SK-N-SH (cell line): ENCODE results near the gene UBE3D. TPM values are rescaled to one million over a fixed set of nuclear protein-coding genes. Genes with fewer than 3 reads are reported as not detected.

ENCODE experiments used
- CTCF ChIA-PET: fragments of 300-600, 350-600 bp; formaldehyde crosslinking; extraction: SDS; loops from one replicate; lab custom pipeline; 2021; lab: Yijun Ruan, JAX
- POLR2A ChIA-PET: fragments of 350-600 bp; sonication (Branson Sonifier 250); formaldehyde crosslinking; extraction: SDS; loops from one replicate; lab custom pipeline; 2020; ENCODE audit warnings: antibody characterized with exemption, inconsistent platforms; lab: Yijun Ruan, JAX
- DNase-seq: peaks from one replicate; pipeline ENCODE4 v3.0.0; 2012
- H2AFZ ChIP-seq: fragments of 200-600 bp; sonication (generic); 2 replicates; pipeline ENCODE4 v1.8.1; 2016; ENCODE audit warnings: antibody characterized with exemption, mild to moderate bottlenecking, low read depth
- H3F3A ChIP-seq: fragments of 200-600 bp; sonication (generic); replicated peaks from 2 replicates; pipeline ENCODE3; 2016; ENCODE audit warnings: antibody characterized with exemption, mild to moderate bottlenecking; ENCODE audit not compliant: insufficient read depth
- H3K27ac ChIP-seq, 2 experiments: fragments of 200-500 bp in 1 of 2; fragments of 200-600 bp in 1 of 2; sonication (Bioruptor generic) in 1 of 2; sonication (generic), shearing (Covaris generic) in 1 of 2; 2 replicates each; pipeline versions ENCODE4 v1.5.1 to v1.6.1; 2014 to 2016; ENCODE audit warnings: low read depth in 2 of 2, inconsistent platforms in 1 of 2, low read length in 1 of 2, mild to moderate bottlenecking in 1 of 2, mixed read lengths in 1 of 2
- H3K27me3 ChIP-seq: fragments of 200-600 bp; sonication (generic), shearing (Covaris generic); 2 replicates; pipeline ENCODE4 v1.6.1; 2016; ENCODE audit warnings: mixed run types; ENCODE audit not compliant: insufficient read depth
- H3K36me3 ChIP-seq, 2 experiments: fragments of 200-500 bp in 1 of 2; fragments of 200-600 bp in 1 of 2; sonication (Bioruptor generic) in 1 of 2; sonication (generic) in 1 of 2; replicated peaks in 1 of 2; 2 replicates each; pipeline versions ENCODE3 to v1.5.1; 2014 to 2016; ENCODE audit warnings: low read length in 1 of 2, mild to moderate bottlenecking in 1 of 2; ENCODE audit not compliant: insufficient read depth in 2 of 2, control insufficient read depth in 1 of 2
- H3K4me1 ChIP-seq, 2 experiments: fragments of 200-500 bp in 1 of 2; fragments of 200-600 bp in 1 of 2; sonication (Bioruptor generic) in 1 of 2; sonication (generic), shearing (Covaris generic) in 1 of 2; 2 replicates each; pipeline versions ENCODE4 v1.5.1 to v1.6.1; 2014 to 2016; ENCODE audit warnings: low read depth in 1 of 2, low read length in 1 of 2, mixed run types in 1 of 2; ENCODE audit not compliant: insufficient read depth in 2 of 2, control insufficient read depth in 1 of 2
- H3K4me2 ChIP-seq: fragments of 200-600 bp; sonication (generic), shearing (Covaris generic); 2 replicates; pipeline ENCODE4 v1.6.1; 2017; ENCODE audit warnings: mixed run types
- H3K4me3 ChIP-seq, 2 experiments: fragments of 200-500 bp in 1 of 2; fragments of 200-600 bp in 1 of 2; sonication (Bioruptor generic) in 1 of 2; sonication (generic), shearing (Covaris generic) in 1 of 2; 2 replicates each; pipeline versions ENCODE4 v1.5.1 to v1.8.1; 2014 to 2016; ENCODE audit warnings: low read depth in 2 of 2, inconsistent platforms in 1 of 2, low read length in 1 of 2, mild to moderate bottlenecking in 1 of 2, mixed read lengths in 1 of 2, moderate library complexity in 1 of 2
- H3K79me2 ChIP-seq: fragments of 200-600 bp; sonication (generic); 2 replicates; pipeline ENCODE4 v1.8.1; 2017; ENCODE audit warnings: mild to moderate bottlenecking; ENCODE audit not compliant: insufficient read depth
- H3K9ac ChIP-seq: fragments of 200-600 bp; sonication (generic); 2 replicates; pipeline ENCODE4 v1.6.1; 2017; ENCODE audit warnings: mixed run types
- H3K9me2 ChIP-seq: fragments of 200-600 bp; sonication (generic); 2 replicates; pipeline ENCODE4 v1.6.1; 2017; ENCODE audit warnings: mixed run types
- H3K9me3 ChIP-seq: fragments of 200-600 bp; sonication (generic); 2 replicates; pipeline ENCODE4 v1.6.1; 2017; ENCODE audit warnings: mixed run types, mild to moderate bottlenecking, moderate library complexity
- H4K20me1 ChIP-seq: fragments of 200-600 bp; sonication (generic); 2 replicates; pipeline ENCODE4 v1.6.1; 2017; ENCODE audit warnings: mild to moderate bottlenecking, mixed run types; ENCODE audit not compliant: insufficient read depth
- ELF1 ChIP-seq: IDR thresholded peaks from 2 replicates; pipeline ENCODE4 v1.4.0; 2012
- FOSL2 ChIP-seq: IDR thresholded peaks from 2 replicates; pipeline ENCODE4 v1.4.0; 2012; ENCODE audit warnings: low read depth, mild to moderate bottlenecking, moderate library complexity, borderline replicate concordance
- FOXJ3 ChIP-seq: sonication (generic); formaldehyde crosslinking; IDR thresholded peaks from 2 replicates; pipeline ENCODE4 v1.5.1; 2020; ENCODE audit warnings: mild to moderate bottlenecking, missing genetic modification reagents
- GABPA ChIP-seq: IDR thresholded peaks from 2 replicates; pipeline ENCODE4 v1.4.0; 2012; ENCODE audit warnings: low read depth, mild to moderate bottlenecking
- NFIC ChIP-seq: IDR thresholded peaks from 2 replicates; pipeline ENCODE4 v1.4.0; 2012; ENCODE audit warnings: borderline replicate concordance
- RAD21 ChIP-seq: IDR thresholded peaks from 2 replicates; pipeline ENCODE4 v1.6.1; 2012; ENCODE audit warnings: mild to moderate bottlenecking, low read length
- RCOR1 ChIP-seq: fragments of 150-350 bp; IDR thresholded peaks from 2 replicates; pipeline ENCODE4 v1.6.1; 2017; ENCODE audit warnings: antibody characterized with exemption, low read length
- TAF1 ChIP-seq: IDR thresholded peaks from 2 replicates; pipeline ENCODE4 v1.6.1; 2012; ENCODE audit warnings: low read depth, mild to moderate bottlenecking, low read length, moderate library complexity, borderline replicate concordance
- TCF12 ChIP-seq: IDR thresholded peaks from 2 replicates; pipeline ENCODE4 v1.4.0; 2012
- WGBS: methylation state at CpG from one replicate; pipeline ENCODE4 v1.1.6; 2017; ENCODE audit warnings: low lambda C conversion rate; 5-methylcytosine and 5-hydroxymethylcytosine counted together
- polyA plus RNA-seq, 3 experiments: library from polyadenylated mRNA; depleted of rRNA; stranded (reverse); fragments of >200 nt; gene quantifications; 2 replicates each; pipeline ENCODE4 v1.2.3, GENCODE V29; 2012
- TF ChIP-seq, protein P1 (sequence below): IDR thresholded peaks from 2 replicates; pipeline ENCODE4 v1.4.0; 2012; ENCODE audit warnings: low read depth
- TF ChIP-seq, protein P2 (sequence below): fragments of 150-350 bp; IDR thresholded peaks from 2 replicates; pipeline ENCODE4 v1.6.1; 2017; ENCODE audit warnings: antibody characterized with exemption, low read length, low read depth, borderline replicate concordance
- TF ChIP-seq, protein P3 (sequence below): fragments of 200-600 bp; sonication (generic); IDR thresholded peaks from 2 replicates; pipeline ENCODE4 v1.6.1; 2017; ENCODE audit warnings: antibody characterized with exemption, mild to moderate bottlenecking, moderate library complexity
- TF ChIP-seq, protein P4 (sequence below): IDR thresholded peaks from 2 replicates; pipeline ENCODE4 v1.4.0; 2012; ENCODE audit warnings: low read depth, borderline replicate concordance

The UBE3D gene
- polyA plus RNA-seq, 1 of the 3 experiments (the other 2 are of a cell fraction), result 3.4 TPM

DNA sequence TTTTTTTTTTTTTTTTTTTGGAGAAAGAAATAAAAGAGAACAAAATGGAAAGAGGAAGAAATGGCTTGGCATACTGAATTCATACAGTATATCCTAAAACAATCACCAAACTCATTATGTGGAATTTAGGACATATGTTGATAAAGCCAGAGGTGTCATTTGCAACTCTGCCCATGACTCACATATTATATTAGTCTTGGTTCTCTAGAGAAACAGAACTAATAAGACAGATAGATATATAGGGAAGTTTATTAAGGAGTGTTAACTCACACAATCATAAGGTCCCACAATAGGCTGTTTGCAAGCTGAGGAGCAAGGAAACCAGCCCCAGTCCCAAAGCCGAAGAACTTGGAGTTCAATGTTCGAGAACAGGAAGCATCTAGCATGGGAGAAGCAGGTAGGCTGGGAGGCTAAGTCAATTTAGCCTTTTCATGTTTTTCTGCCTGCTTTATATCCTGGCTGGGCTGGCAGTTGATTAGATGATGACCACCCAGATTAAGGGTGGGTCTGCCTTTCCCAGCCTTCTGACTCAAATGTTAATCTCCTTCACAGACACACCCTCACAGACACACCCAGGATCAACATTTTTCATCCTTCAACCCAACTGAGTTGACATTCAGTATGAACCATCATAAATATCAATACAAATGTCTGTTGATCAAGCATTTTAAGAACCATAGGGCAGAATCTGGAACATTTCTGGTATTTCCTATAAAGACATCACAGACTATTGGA is 102.3 kb downstream of the UBE3D start (continued):
- TF ChIP-seq, protein P1, sequence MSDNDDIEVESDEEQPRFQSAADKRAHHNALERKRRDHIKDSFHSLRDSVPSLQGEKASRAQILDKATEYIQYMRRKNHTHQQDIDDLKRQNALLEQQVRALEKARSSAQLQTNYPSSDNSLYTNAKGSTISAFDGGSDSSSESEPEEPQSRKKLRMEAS, result no peak
- TF ChIP-seq FOXJ3 (CRISPR knock-in tag), result no peak
- no peak for TF ChIP-seq RCOR1
- no peak for TF ChIP-seq TCF12

DNA sequence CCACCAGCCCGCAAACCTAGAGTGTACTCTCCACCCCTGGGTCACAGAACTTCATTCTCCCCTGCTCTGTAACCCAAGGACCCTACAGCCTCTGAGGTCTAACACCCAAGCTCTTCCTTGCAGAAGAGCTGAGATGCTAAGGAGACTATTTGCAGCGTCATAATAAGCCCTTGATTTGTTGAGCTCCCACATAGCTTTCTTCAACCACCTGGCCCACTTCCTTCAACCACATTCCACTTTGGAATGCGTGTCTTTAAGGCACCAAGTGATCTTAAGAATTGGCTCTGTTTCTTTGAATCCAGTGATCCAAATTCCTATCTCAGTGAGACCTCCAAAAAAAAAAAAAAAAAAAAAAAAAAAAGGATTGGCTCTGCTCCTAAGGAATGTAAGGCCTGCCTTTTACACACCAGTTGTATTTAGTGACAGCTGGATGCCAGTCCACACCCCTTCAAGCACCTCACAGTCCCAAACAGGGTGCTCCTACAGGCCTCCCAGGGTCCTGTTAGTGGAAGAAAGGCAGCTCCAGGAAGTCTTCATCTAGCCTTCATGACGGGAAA is 106.2 kb downstream of the UBE3D start:
- ChIA-PET CTCF (interaction anchor here (1.2 kb wide), 1 partner anchor 14 kb away, joined by 3 read pairs; no protein-coding TSS in a partner anchor), POLR2A (no interaction called here)
- peaks cover 21 to 40% of the 10 kb centered on the region in 2 experiments for H3K4me1 ChIP-seq
- 86% methylated on average over 4 of the region's 4 CpGs for WGBS
- no peaks in the 10 kb centered on the region for H3K79me2 ChIP-seq
- H2AFZ ChIP-seq, result no peak overlapping the region
- no peaks in the 10 kb centered on the region for H4K20me1 ChIP-seq
- no peaks in the 10 kb centered on the region for H3K9me2 ChIP-seq
- DNase-seq, result no peak
- no peak overlapping the region for H3K4me2 ChIP-seq
- TF ChIP-seq, protein P2, sequence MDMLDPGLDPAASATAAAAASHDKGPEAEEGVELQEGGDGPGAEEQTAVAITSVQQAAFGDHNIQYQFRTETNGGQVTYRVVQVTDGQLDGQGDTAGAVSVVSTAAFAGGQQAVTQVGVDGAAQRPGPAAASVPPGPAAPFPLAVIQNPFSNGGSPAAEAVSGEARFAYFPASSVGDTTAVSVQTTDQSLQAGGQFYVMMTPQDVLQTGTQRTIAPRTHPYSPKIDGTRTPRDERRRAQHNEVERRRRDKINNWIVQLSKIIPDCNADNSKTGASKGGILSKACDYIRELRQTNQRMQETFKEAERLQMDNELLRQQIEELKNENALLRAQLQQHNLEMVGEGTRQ, result no peak
- TF ChIP-seq TCF12, result peak; percentile 36; the same call in 1 of the 2 replicates
- TF ChIP-seq RAD21, result no peak
- TF ChIP-seq, protein P3, sequence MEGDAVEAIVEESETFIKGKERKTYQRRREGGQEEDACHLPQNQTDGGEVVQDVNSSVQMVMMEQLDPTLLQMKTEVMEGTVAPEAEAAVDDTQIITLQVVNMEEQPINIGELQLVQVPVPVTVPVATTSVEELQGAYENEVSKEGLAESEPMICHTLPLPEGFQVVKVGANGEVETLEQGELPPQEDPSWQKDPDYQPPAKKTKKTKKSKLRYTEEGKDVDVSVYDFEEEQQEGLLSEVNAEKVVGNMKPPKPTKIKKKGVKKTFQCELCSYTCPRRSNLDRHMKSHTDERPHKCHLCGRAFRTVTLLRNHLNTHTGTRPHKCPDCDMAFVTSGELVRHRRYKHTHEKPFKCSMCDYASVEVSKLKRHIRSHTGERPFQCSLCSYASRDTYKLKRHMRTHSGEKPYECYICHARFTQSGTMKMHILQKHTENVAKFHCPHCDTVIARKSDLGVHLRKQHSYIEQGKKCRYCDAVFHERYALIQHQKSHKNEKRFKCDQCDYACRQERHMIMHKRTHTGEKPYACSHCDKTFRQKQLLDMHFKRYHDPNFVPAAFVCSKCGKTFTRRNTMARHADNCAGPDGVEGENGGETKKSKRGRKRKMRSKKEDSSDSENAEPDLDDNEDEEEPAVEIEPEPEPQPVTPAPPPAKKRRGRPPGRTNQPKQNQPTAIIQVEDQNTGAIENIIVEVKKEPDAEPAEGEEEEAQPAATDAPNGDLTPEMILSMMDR, result no peak
- no peak for TF ChIP-seq FOXJ3 (CRISPR knock-in tag)
- no peak for TF ChIP-seq ELF1
- TF ChIP-seq GABPA, result no peak
- TF ChIP-seq, protein P4, sequence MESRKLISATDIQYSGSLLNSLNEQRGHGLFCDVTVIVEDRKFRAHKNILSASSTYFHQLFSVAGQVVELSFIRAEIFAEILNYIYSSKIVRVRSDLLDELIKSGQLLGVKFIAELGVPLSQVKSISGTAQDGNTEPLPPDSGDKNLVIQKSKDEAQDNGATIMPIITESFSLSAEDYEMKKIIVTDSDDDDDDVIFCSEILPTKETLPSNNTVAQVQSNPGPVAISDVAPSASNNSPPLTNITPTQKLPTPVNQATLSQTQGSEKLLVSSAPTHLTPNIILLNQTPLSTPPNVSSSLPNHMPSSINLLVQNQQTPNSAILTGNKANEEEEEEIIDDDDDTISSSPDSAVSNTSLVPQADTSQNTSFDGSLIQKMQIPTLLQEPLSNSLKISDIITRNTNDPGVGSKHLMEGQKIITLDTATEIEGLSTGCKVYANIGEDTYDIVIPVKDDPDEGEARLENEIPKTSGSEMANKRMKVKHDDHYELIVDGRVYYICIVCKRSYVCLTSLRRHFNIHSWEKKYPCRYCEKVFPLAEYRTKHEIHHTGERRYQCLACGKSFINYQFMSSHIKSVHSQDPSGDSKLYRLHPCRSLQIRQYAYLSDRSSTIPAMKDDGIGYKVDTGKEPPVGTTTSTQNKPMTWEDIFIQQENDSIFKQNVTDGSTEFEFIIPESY, result no peak
- 0 out of 2 replicates have a peak, but pooled peaks have one; percentile 28 for TF ChIP-seq NFIC
- no peak for TF ChIP-seq FOSL2
- no peak for TF ChIP-seq TAF1
- TF ChIP-seq, all 33 proteins: peak for 2
- no peak overlapping the region for H3K27ac ChIP-seq
- no peak overlapping the region for H3K9ac ChIP-seq
- peaks cover 22% of the 10 kb centered on the region for H3F3A ChIP-seq
- H3K9me3 ChIP-seq, result no peaks in the 10 kb centered on the region
- H3K36me3 ChIP-seq, result no peaks in the 10 kb centered on the region
- H3K27me3 ChIP-seq, result no peaks in the 10 kb centered on the region
- H3K4me3 ChIP-seq, result no peak overlapping the region
